KMS-11 (cell line): ENCODE results near the gene RASSF4.

Experiments used
- H2AFZ ChIP-seq: fragments of 200-600 bp; sonication (generic); 2 replicates; pipeline ENCODE4 v1.6.1; 2016; ENCODE audit warnings: antibody characterized with exemption, mixed run types, low read depth
- H3K27ac ChIP-seq: fragments of 200-600 bp; sonication (generic); 2 replicates; pipeline ENCODE4 v1.6.1; 2016; ENCODE audit warnings: mild to moderate bottlenecking, mixed run types
- H3K27me3 ChIP-seq: fragments of 200-600 bp; sonication (generic); 2 replicates; pipeline ENCODE4 v1.6.1; 2017; ENCODE audit warnings: mild to moderate bottlenecking, low read depth, mixed run types, moderate library complexity; ENCODE audit not compliant: insufficient read depth
- H3K36me3 ChIP-seq: fragments of 200-600 bp; sonication (generic); 2 replicates; pipeline ENCODE4 v1.6.1; 2017; ENCODE audit warnings: mild to moderate bottlenecking, mixed run types; ENCODE audit not compliant: insufficient read depth
- H3K4me1 ChIP-seq: fragments of 200-600 bp; sonication (generic); 2 replicates; pipeline ENCODE4 v1.6.1; 2016; ENCODE audit warnings: mild to moderate bottlenecking, low read depth, mixed run types; ENCODE audit not compliant: poor library complexity, severe bottlenecking
- H3K4me2 ChIP-seq: fragments of 200-600 bp; sonication (generic); 2 replicates; pipeline ENCODE4 v1.7.0; 2016; ENCODE audit warnings: mild to moderate bottlenecking, mixed run types
- H3K4me3 ChIP-seq: fragments of 200-600 bp; sonication (generic); IDR thresholded peaks from 2 replicates; pipeline ENCODE4 v1.6.1; 2017; ENCODE audit warnings: low read depth, low read length, mixed read lengths; ENCODE audit not compliant: insufficient read depth
- H3K79me2 ChIP-seq: fragments of 200-600 bp; sonication (generic); 2 replicates; pipeline ENCODE4 v1.6.1; 2016; ENCODE audit warnings: low read depth, mixed run types; ENCODE audit not compliant: insufficient read depth
- H3K9ac ChIP-seq: fragments of 200-600 bp; sonication (generic); 2 replicates; pipeline ENCODE4 v1.6.1; 2016; ENCODE audit warnings: mild to moderate bottlenecking, mixed run types
- H4K20me1 ChIP-seq: fragments of 200-600 bp; sonication (generic); 2 replicates; pipeline ENCODE4 v1.6.1; 2016; ENCODE audit warnings: mild to moderate bottlenecking, mixed run types; ENCODE audit not compliant: insufficient read depth
- CTCF ChIP-seq: fragments of 200-600 bp; sonication (generic); conservative IDR thresholded peaks from 2 replicates; pipeline ENCODE4 v1.6.1; 2017; ENCODE audit warnings: low read depth, mild to moderate bottlenecking, antibody characterized with exemption, low read length, moderate library complexity, mixed read lengths

Gene RASSF4

GRCh38 chr10:44917848-44918247 lies 41.8 kb upstream of the RASSF4 start:
- Histone ChIP-seq H3K36me3 (no peaks in the 10 kb centered on the region), H3K4me3 (no peak overlapping the region), H3K79me2 (no peaks in the 10 kb centered on the region), H3K4me1 (no peaks in the 10 kb centered on the region), H2AFZ (no peak overlapping the region), H3K27ac (no peak overlapping the region), H3K4me2 (no peak overlapping the region), H4K20me1 (no peaks in the 10 kb centered on the region), H3K9ac (no peak overlapping the region), H3K27me3 (no peaks in the 10 kb centered on the region)
- TF ChIP-seq CTCF, result no peak

DNA sequence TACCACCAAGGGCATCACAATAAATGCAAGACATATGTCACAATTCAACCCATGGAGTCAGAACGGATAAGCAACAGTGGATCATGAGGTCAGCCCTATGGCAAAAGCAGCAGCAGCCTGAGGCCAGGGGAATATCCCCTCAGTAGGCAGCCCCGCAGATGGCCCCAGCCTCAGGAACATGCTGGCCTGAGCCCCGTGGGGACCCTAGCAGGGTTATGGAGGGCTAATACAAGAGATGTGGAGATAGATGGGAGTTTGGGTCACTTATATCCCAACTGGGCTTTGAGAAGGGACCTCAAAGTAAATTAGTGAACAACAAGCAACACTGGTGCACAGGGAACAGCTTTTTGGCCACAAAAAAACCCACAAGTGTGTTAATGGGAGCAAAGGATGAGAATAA lies 39.4 kb upstream of the RASSF4 start:
- no peak for TF ChIP-seq CTCF
- Histone ChIP-seq H3K79me2 (no peaks in the 10 kb centered on the region), H3K36me3 (no peaks in the 10 kb centered on the region), H3K4me2 (no peak overlapping the region), H3K4me1 (peaks cover 21% of the 10 kb centered on the region), H3K4me3 (no peak overlapping the region), H3K27me3 (no peaks in the 10 kb centered on the region), H2AFZ (no peak overlapping the region), H3K9ac (no peak overlapping the region), H3K27ac (no peak overlapping the region), H4K20me1 (no peaks in the 10 kb centered on the region)

GRCh38 chr10:44921061-44921460 lies 38.5 kb upstream of the RASSF4 start:
- Histone ChIP-seq H4K20me1 (no peaks in the 10 kb centered on the region), H3K4me3 (no peak overlapping the region), H3K4me2 (no peak overlapping the region), H3K79me2 (no peaks in the 10 kb centered on the region), H3K4me1 (peaks cover 26% of the 10 kb centered on the region), H3K27ac (no peak overlapping the region), H2AFZ (no peak overlapping the region), H3K9ac (no peak overlapping the region), H3K36me3 (no peaks in the 10 kb centered on the region), H3K27me3 (no peaks in the 10 kb centered on the region)
- no peak for TF ChIP-seq CTCF

DNA sequence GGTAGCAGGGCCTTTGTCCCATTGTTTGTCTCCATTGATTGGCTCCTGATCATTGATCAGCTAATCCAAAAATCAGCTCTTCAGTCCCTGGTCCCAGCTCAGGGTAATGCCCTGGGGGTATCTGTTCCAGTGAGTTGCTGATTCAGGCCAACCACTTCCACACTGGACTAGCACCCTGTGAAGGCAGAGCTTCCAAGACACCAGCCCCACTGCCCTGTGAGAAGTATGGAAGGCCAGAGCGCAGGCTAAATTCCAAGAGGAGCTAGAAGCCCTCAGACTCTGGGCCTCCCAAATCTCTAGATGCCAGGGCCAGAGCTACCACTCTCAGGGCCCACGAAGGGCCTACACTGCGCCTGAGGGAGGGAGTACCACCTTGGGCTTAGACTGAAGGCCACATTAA lies 38.1 kb upstream of the RASSF4 start:
- no peak overlapping the region for H3K4me3 ChIP-seq

More for the DNA sequence above, 38.1 kb upstream of the RASSF4 start:
- TF ChIP-seq CTCF, result no peak
- no peaks in the 10 kb centered on the region for H3K27me3 ChIP-seq
- no peaks in the 10 kb centered on the region for H3K36me3 ChIP-seq
- H3K4me1 ChIP-seq, result peaks cover 27% of the 10 kb centered on the region
- H2AFZ ChIP-seq, result no peak overlapping the region
- no peak overlapping the region for H3K27ac ChIP-seq
- H4K20me1 ChIP-seq, result no peaks in the 10 kb centered on the region
- no peak overlapping the region for H3K4me2 ChIP-seq
- no peak overlapping the region for H3K9ac ChIP-seq
- H3K79me2 ChIP-seq, result no peaks in the 10 kb centered on the region
